Activated CD8-positive, alpha-beta memory T cell treated with anti-CD3 and anti-CD28 coated beads, Interleukin-2, amount 50 U/mL, for 48 hours (primary cell): Measurements from ENCODE around the gene FAM171A2.
"Not testable (repeated sequence)": the region's sequence is repeated elsewhere in the genome, so short reads cannot be mapped to it uniquely, and the experiment has no call there.

Source experiments
- DNase-seq: peaks from one replicate; pipeline ENCODE4 v3.0.0-alpha.2; 2020

FAM171A2 gene

GRCh38 chr17:44359458-44360143 lies 4.1 kb downstream of the FAM171A2 start:
- no peak for DNase-seq

DNA sequence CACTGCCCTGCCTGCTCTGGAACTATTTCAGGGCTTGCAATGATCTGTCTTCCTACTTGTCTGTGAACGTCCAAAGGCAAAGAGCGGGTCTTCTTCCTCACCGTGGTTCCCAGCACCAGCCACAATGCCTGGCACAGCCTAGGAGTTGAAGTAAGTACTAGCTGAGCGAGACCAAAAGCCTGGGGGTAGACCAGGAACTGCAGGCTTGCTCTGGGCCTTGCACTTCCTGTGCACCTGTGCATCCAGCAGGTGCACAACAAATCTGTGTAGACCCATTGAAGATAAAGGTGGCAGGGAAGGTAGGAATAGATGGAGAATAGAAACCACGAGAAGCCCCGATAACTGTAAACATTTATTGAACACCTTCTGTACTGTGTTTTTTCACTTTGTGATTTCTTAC lies 4.6 kb downstream of the FAM171A2 start:
- DNase-seq, result no peak

GRCh38 chr17:44358066-44358465 lies 5.6 kb downstream of the FAM171A2 start:
- DNase-seq, result no peak

DNA sequence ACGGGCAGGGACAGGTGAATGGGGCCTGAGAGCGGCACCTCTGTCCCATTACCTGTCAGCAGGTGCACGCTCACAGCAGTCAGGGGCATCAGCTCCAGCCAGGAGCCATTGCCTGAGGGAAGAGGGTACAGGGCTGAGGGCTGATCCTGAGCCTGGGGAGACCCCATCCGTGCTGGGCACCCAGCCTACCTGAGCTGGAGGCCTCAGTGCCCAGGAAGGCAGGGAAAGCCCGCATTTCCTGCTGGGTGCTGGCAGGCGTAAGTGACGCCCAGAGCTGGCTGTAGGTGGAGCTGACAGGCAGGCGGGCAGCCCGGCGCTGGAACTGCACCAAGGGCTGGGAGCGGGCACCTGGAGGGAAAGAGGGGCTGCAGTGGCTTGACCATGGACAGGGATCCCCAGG lies 7.4 kb downstream of the FAM171A2 start:
- DNase-seq, result no peak

- DNase-seq, result no peak
Measured at GRCh38 chr17:44355642-44356099, 8.0 kb downstream of the FAM171A2 start.

DNA sequence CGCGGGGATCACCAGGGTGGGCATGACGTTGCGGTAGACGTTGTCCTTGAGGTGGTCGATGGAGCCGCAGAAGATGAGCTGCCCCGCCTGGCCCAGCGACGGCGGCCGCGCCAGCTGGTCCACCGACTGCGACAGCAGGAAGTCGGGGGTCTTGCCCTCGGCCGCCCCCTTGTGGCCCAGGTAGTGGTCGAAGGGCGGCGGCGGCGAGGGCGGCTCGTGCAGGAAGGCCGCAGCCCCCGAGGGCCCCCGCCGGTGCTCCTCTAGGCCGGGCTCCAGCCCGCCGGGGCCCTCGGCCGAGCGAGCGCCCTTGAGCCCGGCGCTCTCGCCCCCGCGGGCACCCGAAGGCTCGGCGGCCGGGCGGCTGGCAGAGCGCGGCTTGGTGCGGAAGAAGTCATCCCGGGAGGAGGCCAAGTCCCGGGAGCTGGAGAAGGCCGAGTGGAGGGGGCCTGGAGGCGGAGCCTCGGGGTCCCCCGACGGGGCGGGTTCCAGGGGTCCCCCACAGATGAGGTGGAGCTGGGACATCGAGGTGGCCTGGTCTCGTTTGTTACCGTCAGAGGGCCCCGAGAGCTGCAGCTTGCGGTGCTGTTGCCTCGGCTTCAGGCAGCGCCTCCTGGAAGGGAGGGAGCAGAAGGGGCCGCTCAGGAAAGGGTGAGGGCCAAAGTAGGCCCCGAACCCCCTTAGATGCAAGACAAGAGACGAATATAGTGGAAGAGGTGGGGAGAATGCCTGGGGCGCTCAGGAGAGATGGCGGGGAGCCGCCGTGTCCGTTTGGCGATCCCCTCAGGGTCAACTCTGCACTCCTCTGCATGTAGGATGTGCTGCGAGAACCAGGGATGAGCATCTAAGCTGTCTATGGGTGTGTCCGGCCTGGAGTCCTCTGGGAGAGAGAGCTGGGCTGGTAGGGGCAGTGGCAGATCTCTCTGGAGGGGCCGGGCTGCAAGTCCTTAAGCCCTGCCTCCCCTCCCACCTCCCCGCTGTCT lies 8.8 kb downstream of the FAM171A2 start:
- peak; percentile 86 for DNase-seq

DNA sequence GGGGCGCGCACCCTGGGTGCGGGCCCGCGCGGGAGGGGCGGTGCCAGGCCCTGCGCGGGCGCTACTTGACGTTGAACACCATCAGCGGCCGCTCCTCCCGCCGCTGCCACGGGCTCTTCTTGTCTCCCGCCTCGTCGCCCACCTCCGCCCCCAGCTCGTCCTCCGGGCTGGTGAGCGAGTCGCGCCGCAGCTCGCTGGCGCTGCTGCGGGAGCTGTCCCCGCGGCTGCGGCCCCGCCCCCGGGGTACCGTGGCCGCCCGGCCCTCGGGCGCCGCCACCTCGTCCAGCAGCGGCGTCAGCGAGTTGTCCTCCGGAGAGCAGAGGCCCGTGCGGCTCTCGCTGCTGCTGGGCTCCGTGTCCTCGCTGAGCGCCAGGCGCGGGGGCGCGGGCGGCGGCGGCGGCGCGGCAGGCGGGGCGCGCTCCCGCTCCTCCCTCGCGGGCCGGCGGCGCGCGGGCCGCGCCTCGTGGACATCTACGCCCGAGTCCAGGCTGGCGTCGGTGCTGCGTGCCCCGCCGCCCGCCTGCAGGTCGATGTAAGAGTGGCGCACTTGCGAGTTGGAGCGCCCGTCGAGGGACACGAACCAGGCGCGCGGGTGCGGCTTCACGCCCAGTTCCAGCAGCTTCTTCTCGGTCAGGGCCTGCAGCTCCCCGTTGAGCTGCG lies 9.9 kb downstream of the FAM171A2 start:
- DNase-seq, result no peak

- DNase-seq, result no peak
Measured at GRCh38 chr17:44352828-44353671, 10.6 kb downstream of the FAM171A2 start.

DNA sequence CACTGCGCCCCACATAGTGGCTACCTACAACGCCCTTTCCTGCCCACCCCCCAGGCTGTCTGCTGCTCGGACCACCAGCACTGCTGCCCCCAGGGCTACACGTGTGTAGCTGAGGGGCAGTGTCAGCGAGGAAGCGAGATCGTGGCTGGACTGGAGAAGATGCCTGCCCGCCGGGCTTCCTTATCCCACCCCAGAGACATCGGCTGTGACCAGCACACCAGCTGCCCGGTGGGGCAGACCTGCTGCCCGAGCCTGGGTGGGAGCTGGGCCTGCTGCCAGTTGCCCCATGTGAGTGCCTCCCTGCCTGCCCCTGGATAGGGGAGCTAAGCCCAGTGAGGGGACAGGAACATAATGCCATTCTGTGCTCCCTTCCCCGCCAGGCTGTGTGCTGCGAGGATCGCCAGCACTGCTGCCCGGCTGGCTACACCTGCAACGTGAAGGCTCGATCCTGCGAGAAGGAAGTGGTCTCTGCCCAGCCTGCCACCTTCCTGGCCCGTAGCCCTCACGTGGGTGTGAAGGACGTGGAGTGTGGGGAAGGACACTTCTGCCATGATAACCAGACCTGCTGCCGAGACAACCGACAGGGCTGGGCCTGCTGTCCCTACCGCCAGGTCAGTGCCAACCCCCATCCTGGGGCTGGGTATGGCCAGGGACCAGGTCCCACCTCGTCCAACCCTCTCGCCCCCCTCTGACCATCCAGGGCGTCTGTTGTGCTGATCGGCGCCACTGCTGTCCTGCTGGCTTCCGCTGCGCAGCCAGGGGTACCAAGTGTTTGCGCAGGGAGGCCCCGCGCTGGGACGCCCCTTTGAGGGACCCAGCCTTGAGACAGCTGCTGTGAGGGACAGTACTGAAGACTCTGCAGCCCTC lies 11.5 kb downstream of the FAM171A2 start:
- no peak for DNase-seq

GRCh38 chr17:44351464-44351863 lies 12.2 kb downstream of the FAM171A2 start:
- DNase-seq, result no peak

- peak; percentile 88 for DNase-seq
Measured at GRCh38 chr17:44350733-44351226, 12.9 kb downstream of the FAM171A2 start.

DNA sequence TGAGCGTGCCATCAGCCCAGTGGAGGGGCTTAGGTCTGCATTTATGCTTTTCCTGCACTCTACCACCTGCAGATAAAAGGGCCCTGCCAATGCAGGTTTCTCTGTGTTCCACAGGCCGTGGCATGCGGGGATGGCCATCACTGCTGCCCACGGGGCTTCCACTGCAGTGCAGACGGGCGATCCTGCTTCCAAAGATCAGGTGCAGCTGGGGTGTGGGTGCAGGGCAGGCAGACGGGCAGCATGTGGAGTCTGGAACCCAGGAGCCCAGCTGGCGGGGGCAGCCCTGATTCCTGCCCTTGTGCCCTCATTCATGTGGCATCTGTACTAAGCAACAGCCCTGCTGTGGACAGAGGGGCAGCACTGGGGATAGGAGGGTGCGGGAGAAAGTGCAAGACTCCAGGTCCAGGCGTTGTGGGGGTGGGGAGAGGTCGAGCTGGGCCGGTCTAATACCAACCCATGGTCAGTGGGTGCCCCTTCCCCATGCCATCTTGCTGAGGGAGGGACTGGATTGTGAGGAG lies 14.0 kb downstream of the FAM171A2 start:
- no peak for DNase-seq

DNA sequence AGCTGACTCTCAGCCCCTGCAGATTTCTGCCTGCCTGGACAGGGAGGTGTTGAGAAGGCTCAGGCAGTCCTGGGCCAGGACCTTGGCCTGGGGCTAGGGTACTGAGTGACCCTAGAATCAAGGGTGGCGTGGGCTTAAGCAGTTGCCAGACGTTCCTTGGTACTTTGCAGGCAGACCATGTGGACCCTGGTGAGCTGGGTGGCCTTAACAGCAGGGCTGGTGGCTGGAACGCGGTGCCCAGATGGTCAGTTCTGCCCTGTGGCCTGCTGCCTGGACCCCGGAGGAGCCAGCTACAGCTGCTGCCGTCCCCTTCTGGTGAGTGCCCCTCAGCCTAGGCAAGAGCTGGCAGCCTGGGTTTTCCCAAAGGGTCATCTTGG lies 14.7 kb downstream of the FAM171A2 start:
- no peak for DNase-seq

DNA sequence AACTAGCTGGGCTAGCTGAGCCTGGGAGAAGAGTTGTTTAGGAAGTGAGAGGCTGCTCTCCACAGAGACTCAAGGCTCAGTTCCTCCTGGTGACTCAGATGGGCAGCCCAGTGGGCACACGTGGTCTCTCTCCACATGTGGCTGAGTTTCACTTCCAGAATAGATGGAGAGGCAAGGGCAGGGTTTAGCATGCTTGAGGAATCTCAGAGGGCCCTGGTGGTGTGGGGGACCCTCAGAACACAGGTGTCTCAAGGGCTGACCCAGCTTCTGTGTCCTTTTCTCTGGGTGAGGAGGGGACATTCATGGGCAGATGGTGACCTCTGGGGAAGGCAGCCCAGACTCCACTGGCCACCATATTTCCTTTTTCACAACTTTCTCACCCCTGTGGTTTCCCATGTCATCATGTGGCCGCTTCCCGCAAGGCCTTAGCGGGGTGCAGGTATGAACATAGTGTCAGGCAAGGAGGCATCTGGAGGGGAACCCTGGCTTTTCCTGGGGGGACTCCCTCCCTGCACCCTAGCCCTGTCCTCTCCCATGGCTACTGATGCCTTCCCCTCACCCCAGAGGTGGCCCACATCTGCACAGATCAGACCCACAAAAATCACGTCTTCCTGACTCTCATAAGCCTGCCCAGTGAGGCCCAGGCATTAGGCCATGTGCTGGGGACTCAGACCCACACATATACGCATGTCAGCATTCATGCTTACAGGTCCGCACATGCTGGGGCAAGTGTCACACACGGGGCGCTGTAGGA lies 15.2 kb downstream of the FAM171A2 start:
- no peak for DNase-seq

DNA sequence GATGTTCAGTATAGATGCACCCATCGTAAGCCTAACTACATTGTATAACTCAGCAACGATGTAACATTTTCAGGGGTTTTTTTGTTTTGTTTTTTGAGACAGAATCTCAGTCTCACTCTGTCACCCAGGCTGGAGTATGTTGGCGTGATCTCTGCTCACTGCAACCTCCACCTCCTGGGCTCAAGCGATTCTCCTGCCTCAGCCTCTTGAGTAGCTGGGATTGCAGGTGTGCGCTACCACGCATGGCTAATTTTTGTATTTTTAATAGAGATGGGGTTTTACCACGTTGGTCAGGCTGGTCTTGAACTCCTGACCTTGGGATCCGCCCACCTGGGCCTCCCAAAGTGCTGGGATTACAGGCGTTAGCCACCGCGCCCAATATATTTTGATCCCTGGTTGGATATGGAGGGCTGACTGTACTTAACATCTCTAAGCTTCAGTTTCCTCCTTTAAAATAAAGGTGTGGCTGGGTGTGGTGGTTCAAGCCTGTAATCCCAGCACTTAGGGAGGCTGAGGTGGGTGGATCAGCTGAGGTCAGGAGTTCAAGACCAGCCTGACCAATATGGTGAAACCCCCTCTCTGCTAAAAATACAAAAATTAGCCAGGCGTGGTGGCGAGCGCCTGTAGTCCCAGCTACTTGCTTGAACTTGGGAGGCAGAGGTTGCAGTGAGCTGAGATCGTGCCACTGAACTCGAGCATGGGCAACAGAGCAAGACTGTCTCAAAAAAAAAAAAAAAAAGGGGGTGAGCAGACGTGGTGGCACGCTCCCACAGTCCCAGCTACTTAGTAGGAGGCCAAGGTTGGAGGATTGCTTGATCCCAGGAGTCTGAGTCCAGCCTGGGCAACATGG lies 16.2 kb downstream of the FAM171A2 start:
- DNase-seq, result not testable (repeated sequence)

DNA sequence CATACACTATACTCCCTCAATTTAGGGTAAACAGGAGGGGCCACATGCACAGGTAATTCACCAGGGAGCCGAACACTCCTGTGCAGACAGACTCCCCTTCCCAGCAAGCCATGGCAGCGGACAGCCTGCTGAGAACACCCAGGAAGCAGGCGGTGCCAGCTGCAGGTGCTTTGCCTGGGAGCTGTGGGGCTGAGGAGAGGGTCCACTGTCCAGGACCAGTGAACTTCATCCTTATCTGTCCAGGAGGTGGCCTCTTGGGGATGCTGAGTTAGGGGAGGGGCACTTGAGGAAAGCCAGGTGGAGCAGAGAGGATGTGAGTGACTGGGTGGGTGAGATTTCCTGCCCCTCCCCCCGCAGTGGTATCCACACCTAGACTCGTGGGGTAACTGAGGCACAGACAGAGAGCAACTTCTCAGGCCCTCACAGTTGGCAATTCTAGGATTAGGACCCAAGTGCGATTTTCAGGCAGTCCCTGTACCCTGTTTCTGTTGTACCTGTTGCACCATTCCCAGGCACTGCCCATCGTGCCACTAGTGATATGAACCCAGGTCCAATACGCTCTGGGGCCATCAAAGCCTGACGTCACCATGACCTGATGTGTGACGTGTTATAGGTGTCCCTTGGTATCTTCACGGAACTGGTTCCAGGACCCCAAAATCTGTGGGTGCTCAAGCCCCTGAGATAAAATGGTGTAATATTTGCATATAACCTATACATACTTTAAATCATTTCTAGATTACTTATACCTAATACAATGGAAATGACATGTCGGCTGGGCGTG lies 17.4 kb downstream of the FAM171A2 start:
- DNase-seq, result no peak

GRCh38 chr17:44345454-44346026 lies 18.1 kb downstream of the FAM171A2 start:
- DNase-seq, result no peak

GRCh38 chr17:44344939-44345453 lies 18.7 kb downstream of the FAM171A2 start, which contains the start of gene GRN:
Gene GRN, plus strand, starts transcription at chr17:44345302. Its CDS starts 3,863 bp downstream, at chr17:44349165.
- DNase-seq, result peak; percentile 87
